SK-N-SH treated with all-trans-retinoic acid at 6 μM for 48 hours (cell line): ENCODE measurements around the gene CACNB2.

ENCODE experiments used
- CSRNP3 ChIP-seq: fragments of 250-450 bp; sonication (Bioruptor Pico); IDR thresholded peaks from 2 replicates; pipeline ENCODE4 v1.5.1; 2021; ENCODE audit warnings: mild to moderate bottlenecking, moderate library complexity
- ZFP3 ChIP-seq: fragments of 250-450 bp; sonication (Bioruptor Pico); IDR thresholded peaks from 2 replicates; pipeline ENCODE4 v1.5.0; 2020; ENCODE audit warnings: mild to moderate bottlenecking, moderate library complexity

- TF ChIP-seq ZFP3 (CRISPR knock-in tag) (no peak), CSRNP3 (no peak)
Observed at GRCh38 chr10:18563003-18563726, 422.9 kb downstream of the CACNB2 start.
